GM18867 (cell line): ENCODE data around the gene GIT2.
"Not testable (repeated sequence)": the region's sequence is repeated elsewhere in the genome, so short reads cannot be mapped to it uniquely, and the experiment has no call there.

Experiments
- ATAC-seq: cut with Tn5 transposase; IDR thresholded peaks from one replicate; pipeline ENCODE4 v1.9.1; 2021; ENCODE audit warnings: mild to moderate bottlenecking, moderate library complexity; ENCODE audit not compliant: unreplicated experiment

GIT2 gene

GRCh38 chr12:109947521-109947920, 48.6 kb downstream of the GIT2 start:
- no peak for ATAC-seq

GRCh38 chr12:109946913-109947312, 49.3 kb downstream of the GIT2 start:
- no peak for ATAC-seq

DNA sequence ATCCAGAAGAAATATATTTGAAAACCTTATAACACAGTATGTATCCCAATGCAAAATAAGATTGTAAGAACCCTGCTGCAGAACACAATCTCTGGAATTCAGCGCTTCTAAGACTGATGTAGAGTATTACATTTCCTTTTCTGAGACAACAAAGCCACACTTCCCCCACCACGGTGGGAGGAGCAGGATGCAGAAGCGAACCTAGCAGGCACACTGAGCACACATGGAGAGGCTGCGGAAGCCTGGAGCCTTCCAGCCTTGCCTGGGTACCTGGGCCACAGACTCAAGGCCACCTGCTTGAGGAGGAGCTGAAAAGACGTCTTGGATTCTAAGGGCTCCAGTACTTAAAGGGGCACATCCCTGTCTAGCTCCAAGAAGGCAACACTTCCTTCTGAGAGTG, 49.7 kb downstream of the GIT2 start:
- no peak for ATAC-seq

GRCh38 chr12:109944561-109945359, 51.4 kb downstream of the GIT2 start:
- no peak for ATAC-seq

GRCh38 chr12:109943811-109944210, 52.4 kb downstream of the GIT2 start:
- ATAC-seq = no peak

GRCh38 chr12:109940339-109940923, 55.7 kb downstream of the GIT2 start:
- ATAC-seq = no peak

- no peak for ATAC-seq
Observed at GRCh38 chr12:109939504-109939903, 56.7 kb downstream of the GIT2 start.

GRCh38 chr12:109938947-109939346, 57.2 kb downstream of the GIT2 start:
- no peak for ATAC-seq

- ATAC-seq = no peak
Observed at GRCh38 chr12:109937371-109937770, 58.8 kb downstream of the GIT2 start.

DNA sequence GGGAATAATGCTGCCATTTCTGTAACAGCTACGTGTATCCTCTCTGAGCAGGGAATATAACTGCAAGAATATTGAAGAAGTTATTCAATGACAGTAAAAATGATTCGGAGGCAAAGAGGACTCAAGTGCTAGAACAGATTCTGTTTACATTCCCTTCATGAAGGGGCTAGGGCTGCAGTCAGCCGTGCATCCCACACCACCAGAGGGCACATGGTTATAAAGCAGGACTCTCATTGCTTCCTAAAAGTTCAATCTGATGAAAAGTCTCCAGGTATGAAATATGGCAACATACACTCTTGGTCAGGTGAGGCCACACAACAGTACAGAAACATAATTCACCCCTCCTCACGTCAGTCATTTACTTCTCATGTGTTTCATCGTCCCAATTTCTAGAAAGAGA, 62.1 kb downstream of the GIT2 start:
- ATAC-seq = no peak

GRCh38 chr12:109932878-109933503, 63.2 kb downstream of the GIT2 start:
- ATAC-seq = no peak

DNA sequence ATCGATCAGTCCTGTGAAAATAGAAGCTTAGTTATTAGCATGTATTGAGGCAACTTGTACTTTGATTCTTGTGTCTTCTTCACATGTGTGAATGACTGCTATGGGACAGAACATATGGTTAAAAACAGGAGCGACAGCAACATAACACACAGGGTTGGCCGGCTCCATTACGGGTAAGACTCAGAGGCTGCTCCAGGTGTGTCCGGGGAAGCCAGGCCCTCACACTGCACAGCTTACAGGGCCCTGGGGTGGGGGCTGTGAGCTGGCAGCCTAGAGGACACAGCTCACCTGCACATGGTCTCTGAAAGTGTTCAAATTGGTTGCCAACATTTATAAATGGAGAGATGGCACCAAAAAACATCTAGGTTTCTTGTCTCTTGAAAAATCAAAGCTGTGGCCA, 65.0 kb downstream of the GIT2 start:
- ATAC-seq = no peak

DNA sequence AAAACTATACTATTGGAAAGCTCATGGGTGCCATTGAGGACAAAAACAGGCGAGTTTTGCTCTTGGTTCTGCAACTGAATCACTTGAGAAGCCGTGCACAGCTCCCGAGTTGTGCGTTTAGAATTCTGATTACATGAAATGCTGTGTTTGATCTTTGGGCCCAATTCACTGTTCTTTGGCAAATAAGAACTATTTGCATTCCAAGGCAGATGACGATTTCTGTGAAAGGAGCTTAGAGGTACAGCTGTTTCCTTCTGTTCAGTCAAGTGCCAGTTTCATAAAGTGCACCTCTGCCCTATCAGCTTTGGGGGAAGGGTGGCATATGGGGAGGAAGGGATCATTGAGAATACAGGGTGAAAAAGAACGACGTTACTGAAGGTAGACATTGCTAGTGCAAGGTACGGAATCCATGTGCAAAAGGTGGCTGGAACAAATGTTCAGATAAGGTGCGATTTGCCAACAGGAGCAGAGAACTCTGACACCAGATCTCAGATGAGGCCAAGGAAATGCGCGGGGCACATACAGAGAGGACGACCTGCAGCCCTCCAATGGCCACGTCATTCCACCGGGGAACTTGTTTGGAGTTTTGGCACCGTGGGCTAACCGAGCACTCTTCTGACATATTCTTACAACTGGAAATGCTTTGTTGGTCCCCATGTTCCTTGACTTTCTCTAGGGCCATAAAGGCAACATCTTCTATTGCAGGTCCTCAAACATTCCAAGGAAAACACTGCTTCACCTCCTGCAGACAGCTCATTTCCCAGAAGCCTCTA, 66.0 kb downstream of the GIT2 start:
- no peak for ATAC-seq

GRCh38 chr12:109929326-109929725, 66.8 kb downstream of the GIT2 start:
- ATAC-seq = not testable (repeated sequence)

DNA sequence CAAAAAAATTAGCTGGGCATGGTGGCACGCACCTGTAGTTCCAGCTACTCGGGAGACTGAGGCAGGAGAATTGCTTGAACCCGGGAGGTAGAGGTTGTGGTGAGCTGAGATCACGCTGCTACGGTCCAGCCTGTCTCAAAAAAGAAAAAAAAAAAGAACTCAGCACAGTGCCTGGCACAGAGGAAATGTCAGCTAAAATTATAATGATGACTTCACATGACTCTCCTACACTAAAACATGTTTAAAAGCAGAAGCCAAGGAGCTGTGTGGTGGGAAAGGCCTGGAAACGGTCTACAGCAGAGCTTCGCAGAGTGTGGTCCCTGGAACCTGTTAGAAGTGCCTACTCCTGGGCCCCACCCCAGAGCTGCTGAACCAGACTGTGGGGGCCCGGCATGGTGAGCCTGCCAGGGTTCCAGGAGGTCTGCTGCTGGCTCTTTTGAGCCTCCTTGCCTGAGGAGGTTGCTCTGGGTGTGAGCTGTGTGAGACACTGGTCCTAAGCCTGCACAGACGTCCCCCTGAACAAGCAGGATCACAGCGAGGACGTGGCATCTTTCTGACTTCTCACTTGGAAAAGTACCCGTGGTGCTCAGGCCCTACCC, 68.0 kb downstream of the GIT2 start:
- ATAC-seq = no peak

DNA sequence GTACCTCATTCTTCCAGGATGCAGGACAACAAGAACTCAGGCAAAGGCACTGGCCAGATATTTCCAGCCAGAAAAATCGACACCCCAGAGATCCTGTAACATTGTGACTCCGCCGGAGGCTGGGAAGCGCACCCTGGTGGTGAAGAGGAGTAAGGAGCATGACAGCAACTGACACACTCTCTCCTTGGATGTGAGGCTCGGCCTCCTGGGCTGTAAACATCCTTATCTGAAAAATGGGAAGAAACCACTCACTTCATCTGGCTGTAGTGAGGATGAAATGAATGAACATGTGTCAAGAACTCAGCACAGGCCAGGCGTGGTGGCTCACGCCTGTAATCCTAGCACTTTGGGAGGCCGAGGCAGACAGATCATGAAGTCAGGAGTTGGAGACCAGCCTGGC, 68.5 kb downstream of the GIT2 start:
- ATAC-seq = peak; percentile 44

DNA sequence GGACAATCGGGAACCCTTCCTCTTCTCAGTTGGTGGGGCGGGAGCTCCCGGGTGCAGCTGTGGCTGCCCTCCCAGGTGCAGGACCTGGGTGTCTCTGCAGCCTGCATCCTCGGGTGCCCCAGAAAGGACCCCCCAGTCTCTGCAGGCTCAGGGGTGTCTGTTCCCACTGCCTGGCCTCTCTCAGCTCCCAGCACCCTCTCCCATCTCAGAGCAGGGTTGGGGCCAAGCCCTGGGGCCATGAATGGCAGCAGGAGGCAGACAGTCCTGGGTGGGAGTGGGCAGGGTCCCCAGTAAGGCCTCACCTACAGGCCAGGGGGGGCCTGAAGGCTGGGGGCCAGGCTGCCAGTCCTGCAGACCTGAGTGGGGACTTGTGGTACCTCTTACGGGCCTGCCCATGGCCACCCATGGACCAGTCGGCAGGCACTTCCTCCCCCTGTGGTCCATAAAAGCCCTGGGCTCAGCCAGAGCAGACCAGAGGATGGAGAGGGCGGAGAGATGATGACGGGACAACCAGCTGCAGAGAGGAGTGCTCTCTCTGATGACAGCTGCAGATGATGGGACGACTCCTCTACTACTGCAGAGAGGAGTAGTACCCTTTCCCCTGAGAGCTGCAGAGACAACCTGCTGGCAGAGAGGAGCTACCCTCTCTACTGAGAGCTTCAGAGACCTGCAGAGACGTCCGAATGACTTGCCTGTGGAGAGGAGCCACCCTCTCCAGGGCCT, 69.5 kb downstream of the GIT2 start:
- no peak for ATAC-seq

DNA sequence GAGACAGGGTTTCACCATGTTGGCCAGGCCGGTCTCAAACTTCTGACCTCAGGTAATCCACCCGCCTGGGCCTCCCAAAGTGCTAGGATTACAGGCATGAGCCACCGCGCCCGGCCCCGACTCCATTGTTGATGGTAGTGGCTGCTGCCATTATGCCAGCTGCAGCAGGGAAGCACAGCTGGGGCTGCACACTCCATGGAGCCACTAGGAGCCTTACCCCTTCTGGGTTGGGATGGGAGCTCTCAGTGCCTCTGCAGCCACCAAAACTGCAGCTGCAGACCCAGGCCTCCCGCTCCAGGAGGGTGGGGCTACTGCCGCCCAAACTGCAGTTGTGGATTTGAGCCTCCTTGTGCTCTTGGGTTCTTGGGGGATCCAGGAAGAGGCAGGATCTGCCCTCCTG, 70.2 kb downstream of the GIT2 start:
- no peak for ATAC-seq

DNA sequence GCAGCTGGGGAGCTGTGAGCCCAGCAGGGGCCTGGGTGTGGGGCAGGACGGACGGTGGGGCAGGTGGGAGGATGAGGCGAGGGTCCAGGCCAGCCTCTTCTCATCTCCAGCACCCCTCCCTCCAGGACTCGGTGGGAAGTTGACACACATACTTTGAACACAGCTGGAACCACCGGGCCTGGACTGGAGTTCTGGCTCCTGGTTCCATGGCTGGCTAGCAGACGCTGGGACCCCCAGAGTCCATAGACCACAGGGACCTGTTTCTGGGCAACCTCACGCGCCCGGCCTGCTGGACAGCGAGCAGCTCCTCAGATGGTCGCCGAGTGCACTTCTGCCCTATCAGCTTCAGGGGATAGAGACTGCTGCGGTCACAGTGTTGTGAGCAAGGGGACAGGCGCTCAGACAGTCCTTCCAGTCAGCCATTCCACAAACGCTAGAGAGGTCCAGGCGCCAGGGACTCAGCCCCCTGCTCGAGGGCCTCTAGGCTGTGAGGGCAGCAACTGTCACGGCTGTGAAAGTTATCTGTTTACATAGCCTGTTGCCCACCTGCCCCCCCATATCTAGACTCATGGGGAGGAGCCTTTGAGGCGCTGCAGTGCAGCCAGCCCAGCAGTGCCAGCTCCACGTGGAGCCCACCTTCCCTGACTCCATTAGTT, 70.9 kb downstream of the GIT2 start:
- no peak for ATAC-seq
